Thyroid gland (tissue), 4 donors: Measurements from ENCODE around the gene P2RX2. TPM values are rescaled to one million over a fixed set of nuclear protein-coding genes. Genes with fewer than 3 reads are reported as not detected.

Experiments
- DNase-seq, 2 donors: peaks; one replicate each; pipeline ENCODE4 v3.0.0-alpha.2; 2019
- H3K27ac ChIP-seq, 3 donors: fragments of 200-600 bp; sonication (generic); 1 replicate in 2 of 3; 2 replicates in 1 of 3; pipeline ENCODE4 v1.5.1; 2016 to 2019; ENCODE audit warnings: mild to moderate bottlenecking in 1 of 3, moderate library complexity in 1 of 3
- H3K27me3 ChIP-seq: fragments of 200-600 bp; sonication (generic); one replicate; pipeline ENCODE4 v1.5.1; 2019
- H3K36me3 ChIP-seq, 2 donors: fragments of 200-600 bp; sonication (generic); one replicate each; pipeline ENCODE4 v1.5.1; 2016 to 2019
- H3K4me1 ChIP-seq, 2 donors: fragments of 200-600 bp; sonication (generic); one replicate each; pipeline ENCODE4 v1.5.1; 2017 to 2019
- H3K4me3 ChIP-seq, 3 donors: fragments of 200-600 bp; sonication (generic); replicated peaks in 1 of 3; 1 replicate in 2 of 3; 2 replicates in 1 of 3; pipeline ENCODE4 v1.5.1; 2016; ENCODE audit warnings: mild to moderate bottlenecking in 1 of 3
- H3K9me3 ChIP-seq: fragments of 200-600 bp; sonication (generic); one replicate; pipeline ENCODE4 v1.5.1; 2017
- POLR2A ChIP-seq, 2 donors: fragments of 450-650 bp; IDR thresholded peaks; one replicate each; pipeline ENCODE4 v1.6.1; 2017; ENCODE audit warnings: antibody characterized with exemption in 2 of 2, mild to moderate bottlenecking in 2 of 2, moderate library complexity in 1 of 2
- WGBS, 2 donors: methylation state at CpG; one replicate each; pipeline ENCODE4 v1.1.5; 2017; 5-methylcytosine and 5-hydroxymethylcytosine counted together
- intact Hi-C: fragments of 100-400 bp; cut with DNase I; formaldehyde crosslinking; loops from one replicate; pipeline ENCODE4 v1.15.1; 2023
- total RNA-seq, 4 donors: library from RNA; depleted of rRNA; stranded (reverse); fragments of >200 nt; gene quantifications; one replicate each; pipeline ENCODE4 v1.2.3, GENCODE V29; 2016
- TF ChIP-seq, protein P1 (sequence below), 6 experiments: fragments of 200-600 bp in 3 of 6; fragments of 450-650 bp in 3 of 6; sonication (generic) in 3 of 6; IDR thresholded peaks; one replicate each; pipeline ENCODE4 v1.5.1; 2016 to 2019; ENCODE audit warnings: antibody characterized with exemption in 6 of 6, mild to moderate bottlenecking in 2 of 6, inconsistent platforms in 1 of 6, moderate library complexity in 1 of 6

The P2RX2 gene
- total RNA-seq, 4 donors from 2014 or later: 0.45 TPM; not detected in 3

DNA sequence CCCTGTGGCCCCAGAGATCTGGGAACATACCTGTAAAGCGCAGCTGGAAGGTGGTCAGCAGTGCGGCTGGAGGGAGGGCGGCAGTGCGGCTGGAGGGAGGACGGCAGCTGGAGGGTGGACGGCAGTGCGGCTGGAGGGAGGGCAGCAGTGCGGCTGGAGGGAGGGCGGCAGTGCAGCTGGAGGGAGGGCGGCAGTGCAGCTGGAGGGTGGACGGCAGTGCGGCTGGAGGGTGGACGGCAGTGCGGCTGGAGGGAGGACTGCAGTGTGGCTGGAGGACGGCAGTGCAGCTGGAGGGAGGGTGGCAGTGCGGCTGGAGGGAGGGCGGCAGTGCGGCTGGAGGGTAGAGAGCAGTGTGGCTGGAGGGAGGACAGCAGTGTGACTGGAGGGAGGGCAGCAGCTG lies 31.6 kb upstream of the P2RX2 start:
- H3K27ac ChIP-seq: no peak overlapping the region
- no peaks in the 10 kb centered on the region for H3K36me3 ChIP-seq
- TF ChIP-seq POLR2A (IDR thresholded peaks at IDR 0.05): no peak
- TF ChIP-seq, protein P1, sequence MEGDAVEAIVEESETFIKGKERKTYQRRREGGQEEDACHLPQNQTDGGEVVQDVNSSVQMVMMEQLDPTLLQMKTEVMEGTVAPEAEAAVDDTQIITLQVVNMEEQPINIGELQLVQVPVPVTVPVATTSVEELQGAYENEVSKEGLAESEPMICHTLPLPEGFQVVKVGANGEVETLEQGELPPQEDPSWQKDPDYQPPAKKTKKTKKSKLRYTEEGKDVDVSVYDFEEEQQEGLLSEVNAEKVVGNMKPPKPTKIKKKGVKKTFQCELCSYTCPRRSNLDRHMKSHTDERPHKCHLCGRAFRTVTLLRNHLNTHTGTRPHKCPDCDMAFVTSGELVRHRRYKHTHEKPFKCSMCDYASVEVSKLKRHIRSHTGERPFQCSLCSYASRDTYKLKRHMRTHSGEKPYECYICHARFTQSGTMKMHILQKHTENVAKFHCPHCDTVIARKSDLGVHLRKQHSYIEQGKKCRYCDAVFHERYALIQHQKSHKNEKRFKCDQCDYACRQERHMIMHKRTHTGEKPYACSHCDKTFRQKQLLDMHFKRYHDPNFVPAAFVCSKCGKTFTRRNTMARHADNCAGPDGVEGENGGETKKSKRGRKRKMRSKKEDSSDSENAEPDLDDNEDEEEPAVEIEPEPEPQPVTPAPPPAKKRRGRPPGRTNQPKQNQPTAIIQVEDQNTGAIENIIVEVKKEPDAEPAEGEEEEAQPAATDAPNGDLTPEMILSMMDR (IDR thresholded peaks at IDR 0.05): no peak
- H3K4me1 ChIP-seq: no peaks in the 10 kb centered on the region
- intact Hi-C loops: no loop called here
- 82 to 93% methylated on average over 18 of the region's 18 CpGs for WGBS, 2 donors
- H3K27me3 ChIP-seq: no peaks in the 10 kb centered on the region
- no peaks in the 10 kb centered on the region for H3K9me3 ChIP-seq
- no peak for DNase-seq
- H3K4me3 ChIP-seq: no peak overlapping the region

DNA sequence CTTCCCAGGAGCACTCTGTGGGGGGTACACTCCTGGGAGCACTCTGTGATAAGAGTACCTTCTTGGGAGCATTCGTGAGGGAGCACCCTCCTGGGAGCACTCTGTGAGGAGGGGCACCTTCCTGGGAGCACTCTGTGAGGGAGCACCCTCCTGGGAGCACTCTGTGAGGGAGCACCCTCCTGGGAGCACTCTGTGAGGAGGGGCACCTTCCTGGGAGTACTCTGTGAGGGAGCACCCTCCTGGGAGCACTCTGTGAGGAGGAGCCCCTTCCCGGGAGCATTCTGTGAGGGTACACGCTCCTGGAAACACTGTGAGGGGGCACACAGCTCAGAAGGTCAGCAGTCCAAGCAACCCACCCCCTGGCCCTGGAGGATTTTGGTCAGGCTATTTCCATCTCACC lies 30.8 kb upstream of the P2RX2 start:
- whole genome bisulfite sequencing, 2 donors: 75 to 90% methylated on average over 3 of the region's 3 CpGs
- DNase-seq: no peak
- Histone ChIP-seq H3K27ac (no peak overlapping the region), H3K36me3 (no peaks in the 10 kb centered on the region), H3K4me1 (no peaks in the 10 kb centered on the region), H3K27me3 (no peaks in the 10 kb centered on the region), H3K4me3 (no peak overlapping the region), H3K9me3 (no peaks in the 10 kb centered on the region)
- TF ChIP-seq, protein P1 (IDR thresholded peaks at IDR 0.05): no peak
- TF ChIP-seq POLR2A (IDR thresholded peaks at IDR 0.05): no peak
- intact Hi-C loops: no loop called here

DNA sequence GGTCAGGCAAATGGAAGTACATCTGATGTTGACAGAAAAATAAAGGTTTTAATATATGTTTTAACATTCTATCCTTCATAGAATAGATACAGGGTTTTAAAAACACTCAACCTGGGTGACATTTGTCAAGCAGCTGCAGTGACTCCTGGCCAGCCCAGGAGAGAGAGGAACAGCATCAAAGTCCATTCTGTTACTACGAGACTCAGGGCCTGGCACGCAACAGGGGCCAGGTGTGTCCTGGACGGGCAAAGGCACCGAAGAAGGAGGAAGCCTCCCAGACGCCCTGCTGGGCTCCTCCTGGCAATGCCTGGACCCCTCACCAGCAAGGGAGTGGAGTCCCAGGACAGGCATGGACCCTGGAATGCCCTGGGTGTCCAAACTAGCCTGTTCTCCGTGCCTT lies 30.3 kb upstream of the P2RX2 start:
- TF ChIP-seq POLR2A (IDR thresholded peaks at IDR 0.05): no peak
- TF ChIP-seq, protein P1 (IDR thresholded peaks at IDR 0.05): no peak
- DNase-seq: no peak
- 82 to 94% methylated on average over 6 of the region's 6 CpGs for WGBS, 2 donors
- H3K36me3 ChIP-seq: no peaks in the 10 kb centered on the region
- intact Hi-C loops: no loop called here
- H3K27me3 ChIP-seq: no peaks in the 10 kb centered on the region
- H3K27ac ChIP-seq: no peak overlapping the region
- no peaks in the 10 kb centered on the region for H3K4me1 ChIP-seq
- no peaks in the 10 kb centered on the region for H3K9me3 ChIP-seq
- no peak overlapping the region for H3K4me3 ChIP-seq

DNA sequence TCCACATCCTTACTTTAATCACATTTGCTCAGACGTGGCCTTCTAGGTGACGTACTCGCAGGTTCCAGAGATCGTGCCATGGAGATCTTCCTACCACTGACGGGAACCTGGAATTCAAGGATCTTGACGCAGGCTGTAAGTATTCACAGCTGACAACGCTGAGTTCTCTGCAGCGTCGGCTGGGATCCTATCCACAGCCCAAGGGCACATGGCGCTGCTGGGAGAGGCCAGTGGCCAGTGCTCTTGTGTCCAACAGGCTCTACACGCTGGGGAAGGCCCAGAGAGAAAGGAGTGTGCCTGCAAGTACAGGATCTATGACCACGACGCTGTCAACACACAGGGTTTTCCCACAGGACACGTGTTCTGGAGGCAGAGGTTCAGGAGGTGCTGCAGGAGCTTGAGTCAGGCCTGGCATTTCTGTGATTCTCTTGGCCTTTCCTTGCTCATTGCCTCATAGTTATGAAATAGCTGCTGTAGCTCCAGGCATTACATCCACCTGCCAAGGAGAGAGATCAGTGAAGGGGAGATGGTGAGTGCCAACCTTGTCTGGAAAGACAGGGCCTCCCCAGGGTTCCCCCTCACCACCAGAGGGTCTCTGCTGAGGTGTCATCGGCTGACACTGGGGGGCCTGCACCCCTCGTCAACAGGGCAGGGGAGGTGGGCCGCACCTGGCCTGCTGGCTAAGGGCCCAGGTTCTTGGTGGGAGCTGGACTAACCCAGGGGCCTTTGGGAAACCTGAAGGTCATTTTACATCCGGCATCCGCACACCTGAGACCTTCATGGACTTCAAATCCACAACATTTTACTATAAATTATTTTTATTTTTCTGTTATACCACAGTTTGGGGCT lies 29.5 kb upstream of the P2RX2 start:
- TF ChIP-seq POLR2A (IDR thresholded peaks at IDR 0.05): no peak
- TF ChIP-seq, protein P1 (IDR thresholded peaks at IDR 0.05): no peak
- intact Hi-C loops: no loop called here
- H3K4me3 ChIP-seq: no peak overlapping the region
- H3K27me3 ChIP-seq: no peaks in the 10 kb centered on the region
- DNase-seq: no peak
- H3K36me3 ChIP-seq: no peaks in the 10 kb centered on the region
- H3K4me1 ChIP-seq: no peaks in the 10 kb centered on the region
- no peak overlapping the region for H3K27ac ChIP-seq
- WGBS, 2 donors: 94 to 95% methylated on average over 19 of the region's 19 CpGs
- H3K9me3 ChIP-seq: no peaks in the 10 kb centered on the region

DNA sequence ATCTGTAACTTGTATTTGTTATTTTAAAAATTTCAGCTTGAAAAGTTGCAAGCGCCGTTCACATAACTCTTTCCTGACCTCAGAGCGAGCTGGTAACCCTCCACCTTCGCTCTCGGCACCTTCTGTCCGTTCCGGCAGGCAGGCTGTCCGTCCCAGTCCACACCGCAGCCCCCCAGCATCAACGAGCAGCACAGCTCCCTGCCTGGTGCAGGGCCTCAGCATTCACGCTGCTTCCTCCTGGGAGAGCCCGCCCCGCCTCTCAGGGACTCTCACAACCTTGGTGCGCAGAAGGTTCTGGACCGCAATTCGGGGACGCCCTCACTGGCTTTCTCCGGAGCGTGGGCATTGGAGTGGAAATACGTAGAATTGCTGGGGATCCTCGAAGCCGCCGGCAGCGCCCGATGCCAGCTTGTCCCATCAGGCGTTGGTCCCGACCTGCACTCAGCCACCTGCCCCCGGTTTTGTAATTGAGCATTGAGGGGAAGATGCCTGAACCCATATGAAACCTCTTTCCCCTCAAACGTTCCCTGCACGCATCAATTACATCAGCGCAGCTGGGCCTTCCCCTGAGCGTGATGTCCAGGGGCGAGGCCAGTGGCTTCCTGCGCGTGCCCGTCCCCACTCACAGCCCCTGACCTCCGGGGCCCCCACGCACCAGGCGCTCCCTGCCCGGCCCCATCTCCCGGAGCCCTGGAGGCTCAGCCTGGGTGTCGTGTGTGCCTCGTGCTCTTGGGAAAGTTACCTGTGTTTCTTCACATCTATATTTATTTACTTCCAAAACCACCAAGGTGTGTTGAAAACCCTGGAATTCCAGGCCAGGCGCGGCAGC lies 27.3 kb upstream of the P2RX2 start:
- H3K36me3 ChIP-seq: no peaks in the 10 kb centered on the region
- TF ChIP-seq POLR2A (IDR thresholded peaks at IDR 0.05): no peak
- TF ChIP-seq, protein P1 (IDR thresholded peaks at IDR 0.05): no peak
- H3K4me1 ChIP-seq: no peaks in the 10 kb centered on the region
- no peak for DNase-seq
- WGBS, 2 donors: 92% methylated on average over 34 to 45 of the region's 45 CpGs
- H3K9me3 ChIP-seq: no peaks in the 10 kb centered on the region
- H3K27me3 ChIP-seq: no peaks in the 10 kb centered on the region
- intact Hi-C loops: no loop called here
- no peak overlapping the region for H3K4me3 ChIP-seq
- no peak overlapping the region for H3K27ac ChIP-seq
